GM23338 (cell line): ENCODE results near the gene NXN. TPM values are rescaled to one million over a fixed set of nuclear protein-coding genes. Genes with fewer than 3 reads are reported as not detected.
A peak's percentile ranks its signal among the peaks of the same experiment; 100 is the strongest.

Source experiments
- ATAC-seq: fragments of 200-7000 bp; cut with Tn5 transposase; 3 replicates; pipeline ENCODE4 v1.9.1; 2020
- DNase-seq: peaks from one replicate; pipeline ENCODE4 v3.0.0-alpha.2; 2015; ENCODE audit warnings: low spot score
- H2AFZ ChIP-seq: fragments of 200-600 bp; sonication (generic); 2 replicates; pipeline ENCODE4 v1.8.0; 2016; ENCODE audit warnings: antibody characterized with exemption, mild to moderate bottlenecking, moderate library complexity
- H3F3A ChIP-seq: fragments of 200-600 bp; sonication (generic); replicated peaks from 2 replicates; pipeline ENCODE4 v1.8.0; 2017; ENCODE audit warnings: antibody characterized with exemption, mixed run types, low read depth
- H3K27ac ChIP-seq: fragments of 200-600 bp; sonication (generic); 2 replicates; pipeline ENCODE4 v1.6.1; 2016; ENCODE audit warnings: low read depth
- H3K27me3 ChIP-seq: fragments of 200-600 bp; sonication (generic); 2 replicates; pipeline ENCODE4 v1.8.0; 2016; ENCODE audit warnings: mild to moderate bottlenecking, mixed run types, moderate library complexity; ENCODE audit not compliant: insufficient read depth
- H3K36me3 ChIP-seq: fragments of 200-600 bp; sonication (generic); 2 replicates; pipeline ENCODE4 v1.8.0; 2016; ENCODE audit warnings: mild to moderate bottlenecking; ENCODE audit not compliant: insufficient read depth
- H3K4me1 ChIP-seq: fragments of 200-600 bp; sonication (generic); 2 replicates; pipeline ENCODE4 v1.8.0; 2016; ENCODE audit warnings: mild to moderate bottlenecking, moderate library complexity; ENCODE audit not compliant: insufficient read depth
- H3K4me2 ChIP-seq: fragments of 200-600 bp; sonication (generic); 2 replicates; pipeline ENCODE4 v1.7.1; 2017; ENCODE audit warnings: mixed run types
- H3K4me3 ChIP-seq: fragments of 200-600 bp; sonication (generic); 2 replicates; pipeline ENCODE4 v1.6.1; 2016; ENCODE audit warnings: mixed run types
- H3K79me2 ChIP-seq: fragments of 200-600 bp; sonication (generic); replicated peaks from 2 replicates; pipeline ENCODE4 v1.8.0; 2017; ENCODE audit warnings: mild to moderate bottlenecking; ENCODE audit not compliant: insufficient read depth
- H3K9me2 ChIP-seq: fragments of 200-600 bp; sonication (generic); 2 replicates; pipeline ENCODE4 v1.8.0; 2017; ENCODE audit not compliant: insufficient read depth
- H4K20me1 ChIP-seq: fragments of 200-600 bp; sonication (generic); replicated peaks from 2 replicates; pipeline ENCODE4 v1.8.0; 2017; ENCODE audit warnings: mild to moderate bottlenecking; ENCODE audit not compliant: insufficient read depth
- H3K27ac Mint-ChIP-seq: 2 replicates; pipeline ENCODE4 v1.8.0; 2020; ENCODE audit warnings: inconsistent platforms, mild to moderate bottlenecking, moderate library complexity, mixed read lengths
- H3K27me3 Mint-ChIP-seq: 3 replicates; pipeline ENCODE4 v1.8.0; 2022; ENCODE audit warnings: low read depth, mild to moderate bottlenecking, moderate library complexity, mixed read lengths, inconsistent platforms; ENCODE audit not compliant: insufficient read depth, poor library complexity
- H3K36me3 Mint-ChIP-seq: 3 replicates; pipeline ENCODE4 v1.8.0; 2021; ENCODE audit warnings: low read depth, mild to moderate bottlenecking, inconsistent platforms, moderate library complexity, mixed read lengths
- H3K4me1 Mint-ChIP-seq: 3 replicates; pipeline ENCODE4 v1.8.0; 2020; ENCODE audit warnings: mild to moderate bottlenecking, inconsistent platforms, mixed read lengths
- H3K4me3 Mint-ChIP-seq: 3 replicates; pipeline ENCODE4 v1.8.0; 2021; ENCODE audit warnings: moderate library complexity, mild to moderate bottlenecking, inconsistent platforms, mixed read lengths
- H3K9me3 Mint-ChIP-seq: 3 replicates; pipeline ENCODE4 v1.8.0; 2020; ENCODE audit warnings: moderate library complexity, mild to moderate bottlenecking, inconsistent platforms, mixed read lengths
- CTCF ChIP-seq, 2 experiments: fragments of 200-600 bp in 1 of 2; sonication (generic) in 1 of 2; conservative IDR thresholded peaks; 2 replicates each; pipeline versions ENCODE4 v1.5.1 to v1.6.1; 2016 to 2017; ENCODE audit warnings: antibody characterized with exemption in 2 of 2, low read depth in 2 of 2, mild to moderate bottlenecking in 2 of 2, moderate library complexity in 1 of 2
- ETS1 ChIP-seq: IDR thresholded peaks from 2 replicates; pipeline ENCODE4 v1.6.1; 2016; ENCODE audit warnings: antibody characterized with exemption
- EZH2 ChIP-seq: fragments of 200-600 bp; sonication (generic); IDR thresholded peaks from one replicate; pipeline ENCODE4 v1.8.0; 2017; ENCODE audit warnings: antibody characterized with exemption, mild to moderate bottlenecking, low read depth; ENCODE audit not compliant: unreplicated experiment
- EZH2phosphoT487 ChIP-seq: fragments of 200-600 bp; sonication (generic); IDR thresholded peaks from one replicate; pipeline ENCODE4 v1.8.1; 2018; ENCODE audit warnings: antibody characterized with exemption; ENCODE audit not compliant: unreplicated experiment
- JUNB ChIP-seq: IDR thresholded peaks from one replicate; pipeline ENCODE4 v1.6.1; 2016; ENCODE audit warnings: antibody characterized with exemption; ENCODE audit not compliant: unreplicated experiment
- POLR2AphosphoS5 ChIP-seq: IDR thresholded peaks from 2 replicates; pipeline ENCODE4 v1.6.1; 2016; ENCODE audit warnings: antibody characterized with exemption, low read depth
- STAT1 ChIP-seq: IDR thresholded peaks from one replicate; pipeline ENCODE4 v1.6.1; 2016; ENCODE audit warnings: antibody characterized with exemption; ENCODE audit not compliant: unreplicated experiment
- ZNF114 ChIP-seq: fragments of 250-450 bp; sonication (Bioruptor Pico); IDR thresholded peaks from 2 replicates; pipeline ENCODE4 v1.5.0; 2020; ENCODE audit warnings: mild to moderate bottlenecking, moderate library complexity
- ZNF331 ChIP-seq: fragments of 250-450 bp; sonication (Bioruptor Pico); IDR thresholded peaks from 2 replicates; pipeline ENCODE4 v1.5.0; 2020; ENCODE audit warnings: low read depth, mild to moderate bottlenecking, moderate library complexity
- ZNF462 ChIP-seq: fragments of 250-450 bp; sonication (Bioruptor Pico); IDR thresholded peaks from 2 replicates; pipeline ENCODE4 v1.5.0; 2020; ENCODE audit warnings: mild to moderate bottlenecking, moderate library complexity
- polyA plus RNA-seq: library from polyadenylated mRNA; unstranded; fragments of >200 nt; fragmentation: Nextera tagmentation; extraction: Ambion mirVana; gene quantifications from 2 replicates; pipeline ENCODE4 v1.2.1, GENCODE V29; 2016
- total RNA-seq: library from RNA; depleted of rRNA; stranded (reverse); fragments of >200 nt; shearing (Covaris generic); gene quantifications from 2 replicates; pipeline ENCODE4 v1.2.3, GENCODE V29; 2014

The NXN gene
- total and polyA plus RNA-seq, 2 experiments from 2014 or later, result 31.8 to 105 TPM

GRCh38 chr17:795276-795675 lies 184.3 kb downstream of the NXN start (continued):
- TF ChIP-seq ZNF462, result no peak
- no peak for TF ChIP-seq CTCF (conservative IDR thresholded peaks at IDR 0.05; ENCODE audit: low read depth in 2 of 2)
- TF ChIP-seq STAT1, result no peak
- no peak for TF ChIP-seq EZH2
- TF ChIP-seq ZNF331 (CRISPR knock-in tag), result no peak
- no peak for TF ChIP-seq POLR2AphosphoS5
- TF ChIP-seq EZH2phosphoT487, result no peak

GRCh38 chr17:794876-795275 lies 184.7 kb downstream of the NXN start:
- Histone ChIP-seq H2AFZ (no peak overlapping the region), H3F3A (peaks cover 21% of the 10 kb centered on the region), H3K27me3 (no peaks in the 10 kb centered on the region), H3K9me2 (no peaks in the 10 kb centered on the region), H4K20me1 (peaks cover 5% of the 10 kb centered on the region), H3K36me3 (no peaks in the 10 kb centered on the region), H3K27ac (peak overlapping the region; percentile 5; the same call in 1 of the 2 replicates), H3K4me3 (no peak overlapping the region), H3K4me1 (no peaks in the 10 kb centered on the region; the same call in 1 of the 2 replicates), H3K79me2 (no peaks in the 10 kb centered on the region; the same call in none of the 2 replicates), H3K4me2 (no peak overlapping the region)
- H3K9me3 Mint-ChIP-seq, result no peaks in the 10 kb centered on the region; the same call in 1 of the 3 replicates
- DNase-seq (peak; percentile 93), ATAC-seq (peak; percentile 65)
- no peak overlapping the region for H3K4me3 Mint-ChIP-seq
- H3K36me3 Mint-ChIP-seq, result peaks cover 32% of the 10 kb centered on the region
- peaks cover 19% of the 10 kb centered on the region for H3K4me1 Mint-ChIP-seq
- H3K27me3 Mint-ChIP-seq, result peaks cover 27% of the 10 kb centered on the region
- H3K27ac Mint-ChIP-seq, result peak overlapping the region; percentile 87; the same call in 1 of the 2 replicates
- TF ChIP-seq EZH2 (no peak), ETS1 (no peak), ZNF114 (CRISPR knock-in tag) (no peak), JUNB (no peak)
